COLO668 (cell line): ENCODE data around the gene DUSP7.
A peak's percentile ranks its signal among the peaks of the same experiment; 100 is the strongest.

Experiments used
- DNase-seq: peaks from one replicate; lab custom pipeline; 2025; ENCODE audit not compliant: unreplicated experiment; lab: John Stamatoyannopoulos, UW

Gene DUSP7

GRCh38 chr3:52013802-52014598 is 42.4 kb downstream of the DUSP7 start:
- DNase-seq = no peak

GRCh38 chr3:52012699-52013098 is 43.7 kb downstream of the DUSP7 start:
- no peak for DNase-seq

GRCh38 chr3:52010431-52010830 is 45.9 kb downstream of the DUSP7 start:
- DNase-seq = no peak

GRCh38 chr3:52007291-52007690 is 49.1 kb downstream of the DUSP7 start:
- DNase-seq = no peak

GRCh38 chr3:52006820-52007133 is 49.6 kb downstream of the DUSP7 start:
- no peak for DNase-seq

- no peak for DNase-seq
These were observed 50.2 kb downstream of the DUSP7 start for GRCh38 chr3:52006017-52006819.

- DNase-seq = no peak
These were observed 50.8 kb downstream of the DUSP7 start for GRCh38 chr3:52005571-52005986.

GRCh38 chr3:52004906-52005395 is 51.4 kb downstream of the DUSP7 start:
- no peak for DNase-seq

- peak; percentile 5 for DNase-seq
These were observed 52.1 kb downstream of the DUSP7 start for GRCh38 chr3:52004163-52004787.

- no peak for DNase-seq
These were observed 53.6 kb downstream of the DUSP7 start for GRCh38 chr3:52002748-52003147.

- DNase-seq = peak; percentile 74
These were observed 54.9 kb downstream of the DUSP7 start for GRCh38 chr3:52001443-52001974.

GRCh38 chr3:51999846-52000245 is 56.5 kb downstream of the DUSP7 start:
- no peak for DNase-seq
